ENCODE data around the gene EPHA6.
A peak's percentile ranks its signal among the peaks of the same experiment; 100 is the strongest.

Gene EPHA6

GRCh38 chr3:96813820-96814650 lies at the start of gene EPHA6:
Gene EPHA6 (plus strand): TSS chr3:96814594.
- DNase-seq = peak; percentile 52

- DNase-seq = no peak
These were observed 37.6 kb upstream of the EPHA6 start for GRCh38 chr3:96776818-96777217.

- no peak for DNase-seq
These were observed 34.6 kb upstream of the EPHA6 start for GRCh38 chr3:96779810-96780209.

- DNase-seq = no peak
These were observed 18.3 kb upstream of the EPHA6 start for GRCh38 chr3:96796101-96796500.

- DNase-seq = no peak
These were observed 10.5 kb upstream of the EPHA6 start for GRCh38 chr3:96803870-96804269.

GRCh38 chr3:96806341-96806740 lies 8.1 kb upstream of the EPHA6 start:
- no peak for DNase-seq

- peak; percentile 72 for DNase-seq
These were observed 1.1 kb upstream of the EPHA6 start for GRCh38 chr3:96813134-96813819.

GRCh38 chr3:96814651-96815567 lies 515 bp downstream of the EPHA6 start:
- DNase-seq = peak; percentile 20

- no peak for DNase-seq
These were observed 16.8 kb downstream of the EPHA6 start for GRCh38 chr3:96831175-96831574.

- no peak for DNase-seq
These were observed 18.9 kb downstream of the EPHA6 start for GRCh38 chr3:96833301-96833700.

GRCh38 chr3:96836153-96836915 lies 21.9 kb downstream of the EPHA6 start:
- no peak for DNase-seq

GRCh38 chr3:96843505-96844203 lies 29.3 kb downstream of the EPHA6 start:
- DNase-seq = no peak

GRCh38 chr3:96844204-96844514 lies 29.8 kb downstream of the EPHA6 start:
- DNase-seq = no peak

GRCh38 chr3:96852849-96853248 lies 38.5 kb downstream of the EPHA6 start:
- DNase-seq = no peak

- no peak for DNase-seq
These were observed 46.5 kb downstream of the EPHA6 start for GRCh38 chr3:96860882-96861281.

GRCh38 chr3:96863129-96863740 lies 48.8 kb downstream of the EPHA6 start:
- peak; percentile 26 for DNase-seq

GRCh38 chr3:96865605-96866004 lies 51.2 kb downstream of the EPHA6 start:
- DNase-seq = no peak

GRCh38 chr3:96869316-96869715 lies 54.9 kb downstream of the EPHA6 start:
- DNase-seq = no peak

- no peak for DNase-seq
These were observed 63.1 kb downstream of the EPHA6 start for GRCh38 chr3:96877510-96877909.

GRCh38 chr3:96900031-96900430 lies 85.6 kb downstream of the EPHA6 start:
- DNase-seq = no peak

GRCh38 chr3:96900566-96900965 lies 86.2 kb downstream of the EPHA6 start:
- no peak for DNase-seq

GRCh38 chr3:96915445-96915844 lies 101.1 kb downstream of the EPHA6 start:
- DNase-seq = no peak
